CD8-positive, alpha-beta memory T cell (primary cell): ENCODE results near the gene ZC3H11A. TPM values are rescaled to one million over a fixed set of nuclear protein-coding genes. Genes with fewer than 3 reads are reported as not detected.

Source experiments
- CTCF ChIA-PET: fragments of 350-600 bp; sonication (Branson Sonifier 250); formaldehyde crosslinking; loops from one replicate; lab custom pipeline; 2021; ENCODE audit warnings: antibody characterized with exemption; lab: Charles Lee
- POLR2A ChIA-PET: fragments of 350-600 bp; sonication (Branson Sonifier 250); formaldehyde crosslinking; loops from one replicate; lab custom pipeline; 2021; ENCODE audit warnings: antibody characterized with exemption; lab: Charles Lee
- DNase-seq, 5 donors: peaks; one replicate each; pipeline versions ENCODE4 v3.0.0 to v3.0.0-alpha.2; 2020 to 2022; ENCODE audit warnings: mixed read lengths in 1 of 5
- H3K27ac ChIP-seq: one replicate; pipeline ENCODE4 v1.7.0; 2013; ENCODE audit warnings: low read depth, mild to moderate bottlenecking, low read length, moderate library complexity
- H3K27me3 ChIP-seq: 2 replicates; pipeline ENCODE4 v1.7.0; 2013; ENCODE audit warnings: low read length, mild to moderate bottlenecking; ENCODE audit not compliant: insufficient read depth, poor library complexity, severe bottlenecking
- H3K36me3 ChIP-seq: 2 replicates; pipeline ENCODE4 v1.7.0; 2013; ENCODE audit warnings: mild to moderate bottlenecking, low read length, moderate library complexity; ENCODE audit not compliant: insufficient read depth
- H3K4me1 ChIP-seq: 2 replicates; pipeline ENCODE4 v1.7.0; 2013; ENCODE audit warnings: mild to moderate bottlenecking, low read length, moderate library complexity; ENCODE audit not compliant: insufficient read depth
- H3K4me3 ChIP-seq: 2 replicates; pipeline ENCODE4 v1.7.0; 2013; ENCODE audit warnings: mild to moderate bottlenecking, low read length
- H3K9me3 ChIP-seq: 2 replicates; pipeline ENCODE4 v1.7.0; 2013; ENCODE audit warnings: mild to moderate bottlenecking, low read length
- H3K27ac Mint-ChIP-seq, 8 donors: one replicate each; pipeline ENCODE4 v1.8.0; 2020 to 2021; ENCODE audit warnings: mixed read lengths in 8 of 8, mild to moderate bottlenecking in 6 of 8, inconsistent platforms in 3 of 8, moderate library complexity in 3 of 8
- H3K27me3 Mint-ChIP-seq, 2 donors: one replicate each; pipeline ENCODE4 v1.8.0; 2020 to 2021; ENCODE audit warnings: mixed read lengths in 2 of 2, mild to moderate bottlenecking in 1 of 2, moderate library complexity in 1 of 2
- H3K36me3 Mint-ChIP-seq, 3 donors: one replicate each; pipeline ENCODE4 v1.8.0; 2020 to 2021; ENCODE audit warnings: mixed read lengths in 3 of 3, inconsistent platforms in 1 of 3, mild to moderate bottlenecking in 1 of 3
- H3K4me1 Mint-ChIP-seq, 3 donors: one replicate each; pipeline ENCODE4 v1.8.0; 2020 to 2021; ENCODE audit warnings: mixed read lengths in 3 of 3, inconsistent platforms in 1 of 3, mild to moderate bottlenecking in 1 of 3
- H3K4me3 Mint-ChIP-seq, 7 donors: one replicate each; pipeline ENCODE4 v1.8.0; 2020 to 2021; ENCODE audit warnings: mixed read lengths in 7 of 7, mild to moderate bottlenecking in 6 of 7, moderate library complexity in 4 of 7, inconsistent platforms in 2 of 7
- H3K9me3 Mint-ChIP-seq, 5 donors: one replicate each; pipeline ENCODE4 v1.8.0; 2020 to 2022; ENCODE audit warnings: mixed read lengths in 5 of 5, mild to moderate bottlenecking in 3 of 5, moderate library complexity in 2 of 5, inconsistent platforms in 1 of 5
- polyA plus RNA-seq: library from polyadenylated mRNA; unstranded; fragments of 300-500 nt; fragmentation: Illumina TruSeq; gene quantifications from one replicate; pipeline ENCODE4 v1.2.3, GENCODE V29; 2021
- total RNA-seq, 2 experiments: library from RNA; stranded (reverse); gene quantifications; one replicate each; pipeline ENCODE4 v1.2.3, GENCODE V29; 2021

The ZC3H11A gene
- total and polyA plus RNA-seq, 3 experiments from 2014 or later: 46.0 to 92.0 (median 87.2) TPM

DNA sequence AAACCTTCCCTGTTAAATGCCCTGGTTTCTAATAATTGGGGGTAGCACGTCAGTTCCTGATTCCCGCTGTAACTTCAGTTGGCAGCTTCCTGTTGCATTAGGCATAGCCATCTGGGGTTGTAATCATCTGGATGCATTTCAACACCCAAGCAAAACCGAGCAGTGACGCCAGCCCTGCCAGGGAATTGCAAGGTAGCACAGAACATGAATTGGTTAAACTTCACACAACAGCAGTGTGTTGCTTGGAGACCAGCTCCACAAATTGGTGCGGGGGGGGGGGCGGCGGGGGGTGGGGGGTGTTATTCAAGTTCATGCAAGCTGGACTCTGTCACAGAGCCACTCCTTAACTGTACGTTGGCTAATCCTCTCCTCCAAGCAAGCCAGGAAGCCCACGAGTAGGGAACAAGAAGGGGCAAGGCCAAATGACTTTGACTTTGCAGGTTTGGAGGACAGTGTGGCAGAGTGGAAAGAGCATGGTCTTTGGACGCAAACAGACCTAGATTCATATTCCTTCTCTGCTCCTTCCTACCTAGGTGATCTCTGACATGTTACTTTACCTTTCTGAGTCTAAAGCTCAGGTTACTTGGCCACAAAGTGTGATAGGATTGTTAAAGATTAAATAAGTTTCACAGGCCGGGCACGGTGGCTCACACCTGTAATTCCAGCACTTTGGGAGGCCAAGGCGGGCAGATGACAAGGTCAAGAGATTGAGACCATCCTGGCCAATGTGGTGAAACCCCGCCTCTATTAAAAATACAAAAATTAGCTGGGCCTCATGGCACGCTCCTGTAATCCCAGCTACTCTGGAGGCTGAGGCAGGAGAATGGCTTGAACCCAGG is 25.7 kb upstream of the ZC3H11A start:
- H3K27me3 Mint-ChIP-seq: peaks cover 0 to 2% of the 10 kb centered on the region in 2 donors
- H3K4me3 Mint-ChIP-seq: peak overlapping the region; percentile 34 to 81 (median 58)
- H3K4me1 Mint-ChIP-seq: peaks cover 45 to 63% (median 58%) of the 10 kb centered on the region in 3 donors
- ChIA-PET CTCF (no interaction called here), POLR2A (interaction anchor here (0.5 kb wide), 1 partner anchor 50 kb away, joined by 3 read pairs; no protein-coding TSS in a partner anchor)
- DNase-seq: no peak
- H3K9me3 Mint-ChIP-seq: no peaks in the 10 kb centered on the region
- Histone ChIP-seq H3K4me1 (peaks cover 33% of the 10 kb centered on the region), H3K4me3 (no peak overlapping the region), H3K27ac (no peak overlapping the region), H3K36me3 (peaks cover 27% of the 10 kb centered on the region), H3K27me3 (no peaks in the 10 kb centered on the region), H3K9me3 (no peaks in the 10 kb centered on the region)
- peaks cover 10 to 75% (median 31%) of the 10 kb centered on the region in 3 donors for H3K36me3 Mint-ChIP-seq
- peak overlapping the region; percentile 72 to 98 (median 94) for H3K27ac Mint-ChIP-seq

DNA sequence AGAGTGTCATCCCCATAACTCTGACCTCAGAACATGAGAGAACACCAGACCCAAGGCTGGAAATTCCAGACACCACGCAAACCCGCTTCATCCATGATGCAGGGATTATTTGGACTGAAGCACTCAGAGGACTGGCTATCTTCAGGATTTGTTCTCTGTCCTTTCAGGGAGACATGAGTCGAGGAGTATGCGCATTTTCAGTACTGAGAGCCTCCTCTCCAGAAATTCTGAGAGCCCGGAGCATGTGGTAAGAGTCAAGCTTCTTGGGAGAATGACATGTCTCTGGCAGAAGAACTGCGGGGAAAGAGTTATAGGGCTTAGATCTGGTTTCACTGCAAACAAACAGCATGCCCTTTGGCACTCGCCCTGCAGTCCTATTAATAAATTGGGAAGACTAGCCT is 23.5 kb upstream of the ZC3H11A start:
- Histone ChIP-seq H3K9me3 (no peaks in the 10 kb centered on the region), H3K36me3 (peaks cover 29% of the 10 kb centered on the region), H3K27me3 (no peaks in the 10 kb centered on the region), H3K4me3 (no peak overlapping the region), H3K27ac (no peak overlapping the region), H3K4me1 (peaks cover 25% of the 10 kb centered on the region)
- Mint-ChIP-seq H3K9me3 (no peaks in the 10 kb centered on the region), H3K4me3 (no peak overlapping the region), H3K27me3 (no peaks in the 10 kb centered on the region), H3K27ac (peak overlapping the region in 6 of 8 donors; percentile 17 to 77 (median 39)), H3K36me3 (peaks cover 13 to 83% (median 39%) of the 10 kb centered on the region in 3 donors), H3K4me1 (peaks cover 49 to 57% (median 54%) of the 10 kb centered on the region in 3 donors)
- POLR2A ChIA-PET: no interaction called here
- DNase-seq: no peak
- CTCF ChIA-PET: interaction anchor here (1.2 kb wide), 1 partner anchor 8 kb away, joined by 3 read pairs; no protein-coding TSS in a partner anchor

DNA sequence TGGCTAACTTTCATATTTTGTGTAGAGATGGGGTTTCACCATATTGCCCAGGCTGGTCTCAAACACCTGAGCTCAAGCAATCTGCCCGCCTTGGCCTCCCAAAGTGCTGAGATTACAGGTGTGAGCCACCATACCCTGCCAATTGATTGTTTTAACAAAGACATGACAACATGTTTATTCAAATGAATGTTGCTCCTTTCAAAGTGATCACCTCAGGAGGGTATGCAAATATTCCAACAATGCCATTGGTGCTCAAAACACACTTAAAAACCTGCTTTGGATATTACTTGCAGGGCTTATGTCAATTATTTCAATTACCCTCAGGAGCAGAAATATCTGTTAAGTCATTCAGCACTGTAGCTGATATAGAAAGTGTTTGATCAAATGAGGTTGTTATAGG is 22.6 kb upstream of the ZC3H11A start:
- Mint-ChIP-seq H3K9me3 (no peaks in the 10 kb centered on the region), H3K27ac (peak overlapping the region in 5 of 8 donors; percentile 32 to 81 (median 64)), H3K36me3 (peaks cover 13 to 86% (median 39%) of the 10 kb centered on the region in 3 donors), H3K4me3 (no peak overlapping the region), H3K4me1 (peaks cover 44 to 49% (median 48%) of the 10 kb centered on the region in 3 donors), H3K27me3 (no peaks in the 10 kb centered on the region)
- POLR2A ChIA-PET: no interaction called here
- DNase-seq: no peak
- Histone ChIP-seq H3K36me3 (peaks cover 29% of the 10 kb centered on the region), H3K9me3 (no peaks in the 10 kb centered on the region), H3K4me3 (no peak overlapping the region), H3K4me1 (peaks cover 20% of the 10 kb centered on the region), H3K27ac (no peak overlapping the region), H3K27me3 (no peaks in the 10 kb centered on the region)
- CTCF ChIA-PET: interaction anchor here (1.2 kb wide), 1 partner anchor 7 kb away, joined by 3 read pairs; no protein-coding TSS in a partner anchor

DNA sequence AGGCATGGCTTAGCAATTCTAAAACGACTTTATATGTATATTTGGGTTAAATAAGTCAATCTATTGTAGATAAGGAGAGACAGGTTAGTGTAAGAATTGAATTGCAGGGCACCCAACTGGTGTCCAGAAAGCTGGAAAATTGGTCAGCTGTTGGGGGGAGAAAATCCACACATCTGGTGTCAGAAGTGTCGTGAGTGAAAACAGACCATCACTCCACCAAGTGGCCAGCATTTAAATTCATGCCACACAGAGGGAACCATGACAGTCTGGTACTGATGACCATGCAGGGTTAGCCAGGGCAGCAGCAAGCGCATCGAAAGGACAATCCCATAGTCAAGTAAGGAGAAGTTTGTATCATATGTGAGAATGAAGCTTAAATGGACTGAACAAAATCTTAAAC is 18.8 kb upstream of the ZC3H11A start:
- Mint-ChIP-seq H3K36me3 (peaks cover 3 to 64% (median 19%) of the 10 kb centered on the region in 3 donors), H3K4me1 (peaks cover 16 to 17% (median 17%) of the 10 kb centered on the region in 3 donors), H3K9me3 (no peaks in the 10 kb centered on the region), H3K4me3 (peak overlapping the region in 1 of 7 donors; percentile 5), H3K27me3 (no peaks in the 10 kb centered on the region), H3K27ac (peak overlapping the region; percentile 16 to 91 (median 36))
- ChIA-PET CTCF (interaction anchor here (1.0 kb wide), 1 partner anchor 13 kb away, joined by 4 read pairs; no protein-coding TSS in a partner anchor), POLR2A (interaction anchor here (0.8 kb wide), 1 partner anchor 11 kb away, joined by 4 read pairs; no protein-coding TSS in a partner anchor)
- no peak for DNase-seq
- H3K4me3 ChIP-seq: no peak overlapping the region
- H3K27ac ChIP-seq: no peak overlapping the region
- H3K9me3 ChIP-seq: no peaks in the 10 kb centered on the region
- no peaks in the 10 kb centered on the region for H3K4me1 ChIP-seq
- no peaks in the 10 kb centered on the region for H3K27me3 ChIP-seq
- peaks cover 17% of the 10 kb centered on the region for H3K36me3 ChIP-seq

DNA sequence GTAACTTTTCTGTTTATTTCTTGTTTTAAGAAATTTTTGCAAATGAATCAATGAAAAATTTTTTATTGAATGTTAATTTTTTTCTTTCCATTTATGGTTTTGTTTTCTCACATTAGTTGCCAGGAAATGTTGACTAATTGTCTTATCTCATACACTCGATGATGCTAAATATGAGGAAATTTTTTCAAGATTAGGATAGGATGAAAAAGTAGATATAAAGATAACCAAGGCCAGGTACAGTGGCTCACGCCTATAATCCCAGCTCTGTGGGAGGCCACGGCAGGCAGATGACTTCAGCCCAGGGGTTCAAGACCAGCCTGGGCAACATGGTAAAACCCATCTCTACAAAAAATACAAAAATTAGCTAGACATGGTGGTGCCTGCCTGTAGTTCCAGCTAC is 17.8 kb upstream of the ZC3H11A start:
- H3K27ac Mint-ChIP-seq: peak overlapping the region in 5 of 8 donors; percentile 3 to 72 (median 58)
- Histone ChIP-seq H3K4me3 (no peak overlapping the region), H3K27ac (no peak overlapping the region), H3K36me3 (peaks cover 13% of the 10 kb centered on the region), H3K27me3 (no peaks in the 10 kb centered on the region), H3K9me3 (no peaks in the 10 kb centered on the region), H3K4me1 (no peaks in the 10 kb centered on the region)
- H3K4me3 Mint-ChIP-seq: no peak overlapping the region
- peaks cover 15 to 17% (median 16%) of the 10 kb centered on the region in 3 donors for H3K4me1 Mint-ChIP-seq
- no peaks in the 10 kb centered on the region for H3K27me3 Mint-ChIP-seq
- peaks cover 3 to 55% (median 16%) of the 10 kb centered on the region in 3 donors for H3K36me3 Mint-ChIP-seq
- ChIA-PET POLR2A (no interaction called here), CTCF (no interaction called here)
- no peak for DNase-seq
- H3K9me3 Mint-ChIP-seq: no peaks in the 10 kb centered on the region

DNA sequence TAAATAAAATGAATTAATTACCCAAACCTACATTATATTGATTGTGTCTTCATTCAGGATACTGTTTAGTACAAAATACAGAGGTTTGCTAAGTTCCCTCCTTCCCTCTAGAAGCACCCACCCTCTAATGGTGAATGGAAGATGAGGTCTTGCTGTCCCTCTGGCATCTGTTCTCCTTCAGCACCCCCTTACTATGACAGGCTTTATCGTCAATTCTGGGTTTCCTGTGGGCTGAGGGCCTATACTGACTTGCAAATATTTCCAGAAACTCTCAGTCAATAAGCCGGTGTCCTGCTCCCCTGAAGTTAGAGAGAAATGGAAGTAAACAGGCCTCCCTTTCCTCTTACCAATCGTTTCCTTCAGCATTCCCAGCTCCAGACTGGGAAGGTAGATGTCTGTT is 17.3 kb upstream of the ZC3H11A start:
- no peaks in the 10 kb centered on the region for H3K9me3 ChIP-seq
- Mint-ChIP-seq H3K4me1 (peaks cover 15 to 16% (median 15%) of the 10 kb centered on the region in 3 donors), H3K9me3 (no peaks in the 10 kb centered on the region), H3K4me3 (no peak overlapping the region), H3K36me3 (peaks cover 3 to 50% (median 16%) of the 10 kb centered on the region in 3 donors), H3K27ac (peak overlapping the region in 5 of 8 donors; percentile 42 to 97 (median 68)), H3K27me3 (no peaks in the 10 kb centered on the region)
- ChIA-PET POLR2A (no interaction called here), CTCF (no interaction called here)
- H3K27me3 ChIP-seq: no peaks in the 10 kb centered on the region
- DNase-seq: no peak
- no peak overlapping the region for H3K27ac ChIP-seq
- peaks cover 13% of the 10 kb centered on the region for H3K36me3 ChIP-seq
- no peak overlapping the region for H3K4me3 ChIP-seq
- no peaks in the 10 kb centered on the region for H3K4me1 ChIP-seq

DNA sequence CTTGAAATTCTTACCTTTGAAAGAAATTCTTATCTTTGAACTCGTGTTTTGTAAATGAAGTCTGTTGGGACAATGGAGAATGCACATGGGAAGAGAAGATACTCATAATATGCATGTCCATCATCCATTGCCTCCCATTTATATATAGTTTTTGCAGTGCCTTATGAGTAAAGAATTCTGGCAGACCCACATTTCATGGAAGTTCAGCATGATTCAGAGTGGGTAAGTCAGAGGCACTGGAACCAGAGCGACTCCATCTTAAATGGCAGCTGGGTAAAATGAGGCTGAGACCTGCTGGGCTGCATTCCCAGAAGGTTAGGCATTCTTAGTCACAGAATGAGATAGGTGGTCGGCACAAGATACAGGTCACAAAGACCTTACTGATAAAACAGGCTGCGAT is 16.6 kb upstream of the ZC3H11A start:
- H3K4me3 ChIP-seq: no peak overlapping the region
- no peaks in the 10 kb centered on the region for H3K27me3 Mint-ChIP-seq
- no peak overlapping the region for H3K27ac ChIP-seq
- H3K36me3 ChIP-seq: peaks cover 11% of the 10 kb centered on the region
- CTCF ChIA-PET: no interaction called here
- no peak overlapping the region for H3K4me3 Mint-ChIP-seq
- H3K27me3 ChIP-seq: no peaks in the 10 kb centered on the region
- peaks cover 14 to 16% (median 15%) of the 10 kb centered on the region in 3 donors for H3K4me1 Mint-ChIP-seq
- H3K9me3 Mint-ChIP-seq: no peaks in the 10 kb centered on the region
- H3K27ac Mint-ChIP-seq: peak overlapping the region in 2 of 8 donors; percentile 42 to 87
- POLR2A ChIA-PET: no interaction called here
- no peaks in the 10 kb centered on the region for H3K9me3 ChIP-seq
- DNase-seq: no peak
- H3K36me3 Mint-ChIP-seq: peaks cover 3 to 44% (median 13%) of the 10 kb centered on the region in 3 donors
- H3K4me1 ChIP-seq: no peaks in the 10 kb centered on the region

DNA sequence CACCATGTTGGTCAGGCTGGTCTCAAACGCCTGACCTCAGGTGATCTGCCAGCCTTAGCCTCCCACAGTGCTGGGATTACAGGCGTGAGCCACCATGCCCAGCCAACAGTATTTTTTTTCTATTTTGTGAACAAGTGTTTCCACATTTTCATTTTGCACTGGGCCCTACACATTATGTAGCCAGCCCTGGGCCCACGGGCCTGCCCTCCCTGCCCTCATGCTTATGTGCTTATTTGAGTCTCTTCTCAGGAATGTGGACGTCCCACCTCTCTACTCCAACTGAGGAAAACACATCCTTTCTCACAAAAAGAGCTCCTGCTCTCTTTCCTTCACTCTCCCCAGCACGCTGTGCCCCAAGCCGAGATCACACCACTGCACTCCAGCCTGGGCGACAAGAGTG is 13.5 kb upstream of the ZC3H11A start:
- peak overlapping the region in 1 of 8 donors; percentile 66 for H3K27ac Mint-ChIP-seq
- no peaks in the 10 kb centered on the region for H3K9me3 Mint-ChIP-seq
- H3K36me3 ChIP-seq: no peaks in the 10 kb centered on the region
- no peak overlapping the region for H3K27ac ChIP-seq
- no peaks in the 10 kb centered on the region for H3K4me1 ChIP-seq
- H3K9me3 ChIP-seq: no peaks in the 10 kb centered on the region
- H3K27me3 Mint-ChIP-seq: no peaks in the 10 kb centered on the region
- H3K4me3 Mint-ChIP-seq: no peak overlapping the region
- no peak for DNase-seq
- POLR2A ChIA-PET: no interaction called here
- no peak overlapping the region for H3K4me3 ChIP-seq
- H3K27me3 ChIP-seq: no peaks in the 10 kb centered on the region
- peaks cover 0 to 4% (median under 1%) of the 10 kb centered on the region in 3 donors for H3K4me1 Mint-ChIP-seq
- H3K36me3 Mint-ChIP-seq: peaks cover 0 to 14% (median 0%) of the 10 kb centered on the region in 3 donors
- CTCF ChIA-PET: no interaction called here
